Measurements from ENCODE around the gene ADAMTS14.
A peak's percentile ranks its signal among the peaks of the same experiment; 100 is the strongest.

Gene ADAMTS14

DNA sequence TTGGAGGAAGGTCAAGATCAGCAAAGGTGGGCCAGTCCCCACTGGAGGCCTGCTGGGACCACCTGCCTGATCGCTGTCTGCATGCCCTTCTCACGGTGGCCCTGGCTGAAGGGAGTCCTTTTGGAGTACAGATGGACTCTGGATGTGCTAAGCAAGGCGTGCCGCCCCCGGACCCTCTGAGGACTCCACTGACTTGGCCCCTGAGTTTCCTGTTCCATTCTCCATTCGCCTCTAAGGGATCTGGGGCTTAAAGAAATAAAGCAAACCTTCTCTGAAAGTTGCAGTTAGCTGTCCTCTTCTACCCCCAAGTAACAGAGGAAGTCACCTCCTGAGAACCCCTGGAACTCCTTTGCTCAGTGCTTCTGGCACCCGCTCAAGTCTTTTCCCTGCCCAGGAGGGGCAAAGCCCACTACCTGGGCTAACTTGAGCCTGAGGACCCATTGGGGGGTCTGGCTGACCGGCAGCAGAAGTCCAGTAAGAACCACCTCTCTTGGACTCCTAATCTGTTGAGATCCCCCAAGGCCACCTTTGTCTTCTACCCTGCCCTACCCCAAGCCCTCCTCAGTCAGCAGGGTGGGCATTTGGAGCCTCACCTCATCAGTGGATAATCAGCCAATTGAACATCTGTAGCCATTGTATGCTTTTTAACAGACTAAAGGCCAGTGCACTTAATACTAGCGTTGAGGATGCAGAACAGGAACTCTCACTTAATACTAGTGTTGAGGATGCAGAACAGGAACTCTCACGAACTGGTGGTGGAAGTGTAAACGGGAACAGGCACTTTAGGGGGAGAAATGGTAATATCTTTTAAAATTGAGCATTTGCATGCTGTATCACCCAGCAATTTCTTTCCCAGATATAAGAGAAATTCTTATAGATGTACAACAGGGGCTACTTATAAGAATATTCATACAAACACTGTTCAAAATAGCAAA is 110.7 kb downstream of the ADAMTS14 start:
- DNase-seq (ENCODE audit: low read depth, low spot score) = no peak

GRCh38 chr10:70784016-70784415 is 111.7 kb downstream of the ADAMTS14 start:
- DNase-seq (ENCODE audit: low read depth, low spot score) = no peak

GRCh38 chr10:70784471-70784870 is 112.2 kb downstream of the ADAMTS14 start:
- DNase-seq (ENCODE audit: low read depth, low spot score) = peak; percentile 41

DNA sequence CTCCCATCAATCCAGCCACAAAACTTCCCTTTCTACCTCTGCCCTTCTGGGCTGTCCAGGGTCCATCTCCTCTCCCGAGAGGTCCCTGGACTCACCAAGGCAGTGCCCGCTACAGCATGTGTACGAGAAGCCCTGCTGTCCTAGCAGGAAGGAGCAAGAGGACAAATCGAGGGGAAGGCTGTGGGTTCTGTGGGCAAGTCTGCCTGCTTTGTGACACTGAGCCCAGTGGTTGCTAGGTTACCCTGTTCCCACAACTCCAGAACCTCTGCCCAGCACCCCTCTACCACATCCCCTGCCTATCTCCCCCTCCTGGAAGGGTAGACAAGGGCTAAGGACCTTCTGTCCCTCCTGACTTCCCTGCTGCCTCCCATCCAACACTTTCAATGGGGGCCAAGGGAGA is 112.9 kb downstream of the ADAMTS14 start, which contains the start of gene TBATA:
TBATA (minus strand) TSS at position 188 of the 400 bp plus-strand sequence. CDS start 1,998 bp downstream, outside the sequence.
- DNase-seq (ENCODE audit: low read depth, low spot score) = peak; percentile 47

- DNase-seq (ENCODE audit: low read depth, low spot score) = peak; percentile 59
Observed at GRCh38 chr10:70786799-70787415, 114.6 kb downstream of the ADAMTS14 start.

DNA sequence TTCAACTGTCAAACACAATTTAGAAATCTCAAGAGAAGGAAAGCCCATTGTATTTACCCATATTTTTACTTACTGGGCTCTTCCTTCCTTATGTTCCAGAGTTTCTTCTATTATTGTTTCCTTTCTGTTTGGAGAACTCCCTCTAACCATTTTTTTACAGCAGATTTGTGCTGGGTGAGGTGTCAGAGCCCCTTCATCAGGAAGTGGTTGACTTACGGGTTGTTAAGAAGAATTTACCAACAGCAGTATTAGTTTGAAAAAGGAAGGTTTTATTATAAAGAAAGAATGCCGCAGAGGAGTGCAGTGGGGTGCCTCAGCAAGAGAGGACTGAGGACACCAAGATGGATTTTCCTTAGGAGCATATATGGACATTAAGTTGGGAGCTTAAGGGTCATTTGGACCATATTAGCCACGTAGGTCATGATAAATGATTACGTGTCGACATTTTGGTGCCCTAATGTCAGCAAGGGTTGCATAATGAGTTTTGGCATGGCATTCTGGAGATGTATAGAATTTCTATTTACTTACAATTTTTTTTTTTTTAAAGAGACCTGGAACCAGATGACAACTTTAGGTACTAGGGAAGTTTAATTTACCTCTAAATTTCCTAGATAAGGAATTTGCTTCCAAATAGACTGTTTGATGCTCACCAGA is 119.2 kb downstream of the ADAMTS14 start:
- DNase-seq (ENCODE audit: low read depth, low spot score) = no peak

GRCh38 chr10:70795613-70796012 is 123.3 kb downstream of the ADAMTS14 start:
- DNase-seq (ENCODE audit: low read depth, low spot score) = no peak

DNA sequence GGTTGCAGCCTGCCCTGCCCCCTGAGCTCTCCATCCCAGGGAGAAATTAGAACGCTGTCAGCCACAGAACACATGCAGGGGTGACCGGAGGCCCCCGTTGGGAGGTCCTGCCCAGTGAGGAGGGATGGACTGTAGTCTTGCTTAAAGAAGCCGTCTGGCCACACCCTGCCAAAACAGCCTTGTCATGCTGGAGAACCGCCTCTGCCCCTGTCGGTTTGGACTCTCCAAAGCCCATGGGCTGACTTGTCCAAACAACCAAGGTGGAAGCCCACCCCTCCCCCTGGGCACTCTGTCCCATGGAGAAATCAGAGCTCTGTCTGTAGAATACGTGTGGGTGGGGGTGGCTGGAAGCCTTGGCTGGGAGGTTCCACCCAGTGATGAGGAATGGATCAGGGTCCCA is 125.5 kb downstream of the ADAMTS14 start:
- no peak for DNase-seq (ENCODE audit: low read depth, low spot score)

- no peak for DNase-seq (ENCODE audit: low read depth, low spot score)
Observed at GRCh38 chr10:70799124-70799523, 126.8 kb downstream of the ADAMTS14 start.

DNA sequence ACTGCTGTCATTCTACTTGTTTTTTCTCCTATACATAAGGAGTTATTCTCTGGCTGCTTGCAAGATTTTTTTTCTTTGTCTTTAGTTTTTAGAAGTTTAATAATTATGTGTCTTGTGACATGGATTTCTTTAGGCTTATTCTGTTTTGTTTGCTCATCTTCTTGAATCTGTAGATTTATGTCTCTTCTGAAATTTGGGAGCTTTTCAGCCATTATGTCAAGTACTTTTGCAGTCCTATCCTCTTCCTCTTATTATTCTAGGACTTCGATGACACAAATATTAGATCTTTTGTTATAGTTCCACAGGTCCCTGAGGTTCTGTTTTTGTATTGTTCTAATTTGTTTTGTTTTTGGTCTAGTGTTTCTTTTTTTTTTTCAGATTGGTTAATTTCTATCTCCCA is 129.5 kb downstream of the ADAMTS14 start:
- DNase-seq (ENCODE audit: low read depth, low spot score) = no peak

DNA sequence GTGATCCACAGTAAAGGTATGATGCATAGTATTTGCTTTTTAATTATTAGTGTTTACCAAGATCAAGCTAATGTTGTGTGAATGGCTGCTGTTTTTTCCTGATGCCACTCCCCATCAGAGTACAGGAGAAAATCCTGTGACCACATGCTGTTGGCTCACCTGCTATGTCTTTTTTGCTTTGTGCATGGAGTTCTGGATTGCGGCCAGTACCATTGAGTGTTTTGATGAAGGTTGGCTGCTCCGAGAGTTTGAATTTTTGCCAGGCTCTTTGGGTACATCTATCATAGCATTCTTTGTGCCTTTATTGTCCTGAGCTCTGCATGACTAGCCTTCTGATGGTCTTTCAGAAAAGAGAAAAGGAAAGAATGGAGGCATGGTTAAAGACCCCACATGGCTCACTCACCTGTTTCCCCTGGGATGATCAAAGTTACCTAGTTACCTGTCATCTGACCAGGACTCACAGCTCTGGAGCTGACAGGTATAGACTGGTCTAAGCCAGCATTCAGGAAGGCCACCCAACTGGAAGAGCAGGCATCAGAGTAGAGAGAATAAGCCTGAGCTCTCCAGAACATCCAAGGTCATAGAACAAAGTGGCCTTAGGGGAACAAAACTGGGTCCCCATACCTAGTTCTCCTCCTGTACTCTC is 131.6 kb downstream of the ADAMTS14 start:
- peak; percentile 82 for DNase-seq (ENCODE audit: low read depth, low spot score)

- DNase-seq (ENCODE audit: low read depth, low spot score) = peak; percentile 87
Observed at GRCh38 chr10:70804421-70804808, 132.1 kb downstream of the ADAMTS14 start.

GRCh38 chr10:70805619-70806215 is 133.4 kb downstream of the ADAMTS14 start:
- peak; percentile 54 for DNase-seq (ENCODE audit: low read depth, low spot score)

GRCh38 chr10:70806841-70807240 is 134.5 kb downstream of the ADAMTS14 start:
- DNase-seq (ENCODE audit: low read depth, low spot score) = peak; percentile 50

DNA sequence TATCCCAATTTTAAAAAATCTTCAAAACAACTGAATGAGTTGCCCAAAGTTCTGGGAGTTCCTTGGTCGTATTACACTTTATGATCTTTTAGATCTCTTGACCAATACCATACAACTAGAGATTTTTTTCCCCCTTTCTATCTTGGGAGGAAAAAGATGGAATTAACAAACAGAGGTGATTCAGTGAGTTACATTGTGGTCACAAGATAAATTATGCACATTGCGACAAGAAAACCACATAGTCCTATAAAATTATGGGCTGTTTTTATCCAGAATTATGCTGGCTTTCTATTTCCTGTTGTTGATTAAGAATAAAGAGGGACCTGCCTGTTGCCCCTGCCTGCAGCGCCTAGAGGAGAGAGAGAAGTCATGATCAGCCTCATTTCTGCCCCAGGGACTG is 135.2 kb downstream of the ADAMTS14 start:
- DNase-seq (ENCODE audit: low read depth, low spot score) = no peak

- no peak for DNase-seq (ENCODE audit: low read depth, low spot score)
Observed at GRCh38 chr10:70809011-70809611, 136.8 kb downstream of the ADAMTS14 start.

DNA sequence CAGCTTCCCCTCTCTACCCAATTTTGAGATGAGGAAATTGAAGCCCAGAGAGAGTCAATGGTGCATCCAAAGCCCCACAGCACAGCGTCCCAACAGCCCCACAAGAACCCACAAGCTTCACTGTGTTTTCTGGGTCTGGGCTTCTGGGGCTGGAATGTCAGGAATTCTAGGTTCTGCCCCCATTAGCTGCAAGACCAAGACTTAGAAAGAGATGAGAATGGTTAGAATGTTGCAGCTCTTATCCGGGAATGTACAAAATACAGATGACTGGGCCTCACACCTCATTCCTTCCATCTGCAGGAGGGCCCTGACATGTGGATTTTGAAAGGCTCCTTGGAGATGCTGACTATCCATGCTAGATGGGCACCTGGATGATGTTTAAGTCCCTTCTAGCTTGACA is 137.4 kb downstream of the ADAMTS14 start:
- peak; percentile 32 for DNase-seq (ENCODE audit: low read depth, low spot score)

DNA sequence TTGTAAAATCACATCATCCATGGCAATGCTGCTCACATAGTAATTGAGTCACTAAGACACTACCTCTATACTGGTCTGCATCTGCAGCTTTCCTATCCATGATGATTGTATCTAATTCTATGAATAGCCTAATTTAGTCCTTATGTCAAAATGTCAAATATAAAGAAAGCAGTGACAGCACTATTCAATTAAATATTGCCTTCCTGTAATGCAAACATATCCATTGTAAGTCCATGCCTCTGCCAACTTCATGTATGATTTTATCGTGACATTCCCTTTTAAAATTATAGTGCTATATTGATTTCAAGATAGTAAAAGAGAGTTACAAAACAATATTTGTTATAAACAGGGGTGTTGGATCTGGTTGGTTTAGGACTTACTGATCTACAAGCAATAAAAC is 138.7 kb downstream of the ADAMTS14 start:
- DNase-seq (ENCODE audit: low read depth, low spot score) = no peak

DNA sequence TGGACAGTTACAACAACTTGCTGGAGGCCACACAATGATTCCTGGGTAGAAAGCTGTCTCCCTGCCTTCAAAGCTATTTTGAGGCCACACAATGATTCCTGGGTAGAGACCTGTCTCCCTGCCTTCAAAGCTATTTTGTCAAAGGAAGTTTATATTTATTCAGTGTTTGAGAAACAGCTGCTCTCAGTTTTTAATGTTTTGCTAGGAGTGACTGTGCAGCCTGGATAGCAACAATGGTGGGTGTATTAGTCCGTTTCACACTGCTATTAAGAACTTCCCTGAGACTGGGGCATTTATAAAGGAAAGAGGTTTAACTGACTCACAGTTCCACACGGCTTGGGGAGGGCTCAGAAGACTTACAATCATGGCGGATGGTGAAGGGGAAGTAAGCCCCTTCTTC is 139.6 kb downstream of the ADAMTS14 start:
- DNase-seq (ENCODE audit: low read depth, low spot score) = no peak

All from astrocyte of the hippocampus (primary cell).